ENCODE results near the gene OTOL1. TPM values are rescaled to one million over a fixed set of nuclear protein-coding genes. Genes with fewer than 3 reads are reported as not detected.

OTOL1 gene
- total RNA-seq, 1 experiment from 2014 or later = not detected

- intact Hi-C loops (cut with micrococcal nuclease; ENCODE audit: unreplicated experiment) = no loop called here
- no TSS peak for BruUV-seq (replicated peaks)
- Mint-ChIP-seq H3K9me3 (ENCODE audit: low read depth, unreplicated experiment) (no peaks in the 10 kb centered on the region), H3K4me1 (ENCODE audit: low read depth, unreplicated experiment) (no peaks in the 10 kb centered on the region), H3K27ac (ENCODE audit: unreplicated experiment) (no peak overlapping the region), H3K27me3 (ENCODE audit: unreplicated experiment) (no peaks in the 10 kb centered on the region), H3K4me3 (ENCODE audit: low read depth, unreplicated experiment) (no peak overlapping the region), H3K36me3 (ENCODE audit: insufficient read depth, unreplicated experiment) (no peaks in the 10 kb centered on the region)
- no peak for TF ChIP-seq CTCF (IDR thresholded peaks at IDR 0.05; ENCODE audit: unreplicated experiment)
- DNase-seq = no peak
- CTCF ChIA-PET = no interaction called here
These were observed 49.2 kb downstream of the OTOL1 start for GRCh38 chr3:161545824-161546223.

GRCh38 chr3:161548301-161548700, 51.7 kb downstream of the OTOL1 start:
- Mint-ChIP-seq H3K9me3 (ENCODE audit: low read depth, unreplicated experiment) (no peaks in the 10 kb centered on the region), H3K4me3 (ENCODE audit: low read depth, unreplicated experiment) (no peak overlapping the region), H3K4me1 (ENCODE audit: low read depth, unreplicated experiment) (peaks cover 11% of the 10 kb centered on the region), H3K36me3 (ENCODE audit: insufficient read depth, unreplicated experiment) (no peaks in the 10 kb centered on the region), H3K27ac (ENCODE audit: unreplicated experiment) (no peak overlapping the region), H3K27me3 (ENCODE audit: unreplicated experiment) (no peaks in the 10 kb centered on the region)
- TF ChIP-seq CTCF (IDR thresholded peaks at IDR 0.05; ENCODE audit: unreplicated experiment) = no peak
- intact Hi-C loops (cut with micrococcal nuclease; ENCODE audit: unreplicated experiment) = no loop called here
- BruUV-seq (replicated peaks) = no TSS peak
- DNase-seq = no peak
- CTCF ChIA-PET = interaction anchor here (0.6 kb wide), 1 partner anchor 153 kb away, joined by 3 read pairs; no protein-coding TSS in a partner anchor

GRCh38 chr3:161549261-161549660, 52.7 kb downstream of the OTOL1 start:
- CTCF ChIA-PET = no interaction called here
- H3K4me3 Mint-ChIP-seq (ENCODE audit: low read depth, unreplicated experiment) = no peak overlapping the region
- peaks cover 11% of the 10 kb centered on the region for H3K4me1 Mint-ChIP-seq (ENCODE audit: low read depth, unreplicated experiment)
- H3K27me3 Mint-ChIP-seq (ENCODE audit: unreplicated experiment) = no peaks in the 10 kb centered on the region
- H3K9me3 Mint-ChIP-seq (ENCODE audit: low read depth, unreplicated experiment) = no peaks in the 10 kb centered on the region
- no TSS peak for BruUV-seq (replicated peaks)
- no peak for TF ChIP-seq CTCF (IDR thresholded peaks at IDR 0.05; ENCODE audit: unreplicated experiment)
- DNase-seq = no peak
- H3K27ac Mint-ChIP-seq (ENCODE audit: unreplicated experiment) = no peak overlapping the region
- H3K36me3 Mint-ChIP-seq (ENCODE audit: insufficient read depth, unreplicated experiment) = no peaks in the 10 kb centered on the region
- intact Hi-C loops (cut with micrococcal nuclease; ENCODE audit: unreplicated experiment) = no loop called here

GRCh38 chr3:161550491-161551195, 54.0 kb downstream of the OTOL1 start:
- Mint-ChIP-seq H3K4me1 (ENCODE audit: low read depth, unreplicated experiment) (peaks cover 11% of the 10 kb centered on the region), H3K4me3 (ENCODE audit: low read depth, unreplicated experiment) (no peak overlapping the region), H3K36me3 (ENCODE audit: insufficient read depth, unreplicated experiment) (no peaks in the 10 kb centered on the region), H3K27me3 (ENCODE audit: unreplicated experiment) (no peaks in the 10 kb centered on the region), H3K9me3 (ENCODE audit: low read depth, unreplicated experiment) (no peaks in the 10 kb centered on the region), H3K27ac (ENCODE audit: unreplicated experiment) (no peak overlapping the region)
- CTCF ChIA-PET = no interaction called here
- BruUV-seq (replicated peaks) = no TSS peak
- TF ChIP-seq CTCF (IDR thresholded peaks at IDR 0.05; ENCODE audit: unreplicated experiment) = no peak
- intact Hi-C loops (cut with micrococcal nuclease; ENCODE audit: unreplicated experiment) = no loop called here
- DNase-seq = no peak

Data from Calu3 (cell line).